Measurements from ENCODE around the gene ZFP36L1. TPM values are rescaled to one million over a fixed set of nuclear protein-coding genes. Genes with fewer than 3 reads are reported as not detected.

The ZFP36L1 gene
- total RNA-seq, 1 donor from 2014 or later, result 144 TPM

GRCh38 chr14:68793734-68794129 is 865 bp upstream of the ZFP36L1 start:
- H3K4me3 ChIP-seq (ENCODE audit: low read depth, low read length), result peak overlapping the region; percentile 71

GRCh38 chr14:68792678-68792978 is 239 bp downstream of the ZFP36L1 start:
- DNase-seq (ENCODE audit: low read depth), result no peak
- Histone ChIP-seq H3K36me3 (ENCODE audit: control insufficient read depth, insufficient read depth, low read length) (peaks cover 14% of the 10 kb centered on the region), H3K4me3 (ENCODE audit: low read depth, low read length) (peak overlapping the region; percentile 71), H3K27me3 (ENCODE audit: control insufficient read depth, insufficient read depth, low read length) (no peaks in the 10 kb centered on the region)
- TF ChIP-seq CTCF (IDR thresholded peaks at IDR 0.05; ENCODE audit: insufficient read depth, low read length, poor library complexity, severe bottlenecking), result no peak

More at GRCh38 chr14:68793734-68794129, 865 bp upstream of the ZFP36L1 start:
- TF ChIP-seq CTCF (IDR thresholded peaks at IDR 0.05; ENCODE audit: insufficient read depth, low read length, poor library complexity, severe bottlenecking), result no peak
- DNase-seq (ENCODE audit: low read depth), result no peak
- Histone ChIP-seq H3K27me3 (ENCODE audit: control insufficient read depth, insufficient read depth, low read length) (no peaks in the 10 kb centered on the region), H3K36me3 (ENCODE audit: control insufficient read depth, insufficient read depth, low read length) (peaks cover 14% of the 10 kb centered on the region)

GRCh38 chr14:68791902-68792677 is 777 bp downstream of the ZFP36L1 start:
- no peak for DNase-seq (ENCODE audit: low read depth)
- peak overlapping the region; percentile 71 for H3K4me3 ChIP-seq (ENCODE audit: low read depth, low read length)

GRCh38 chr14:68791078-68791901 is 1.6 kb downstream of the ZFP36L1 start:
- Histone ChIP-seq H3K4me3 (ENCODE audit: low read depth, low read length) (peak overlapping the region; percentile 71), H3K27me3 (ENCODE audit: control insufficient read depth, insufficient read depth, low read length) (no peaks in the 10 kb centered on the region), H3K36me3 (ENCODE audit: control insufficient read depth, insufficient read depth, low read length) (peaks cover 16% of the 10 kb centered on the region)
- DNase-seq (ENCODE audit: low read depth), result no peak
- TF ChIP-seq CTCF (IDR thresholded peaks at IDR 0.05; ENCODE audit: insufficient read depth, low read length, poor library complexity, severe bottlenecking), result no peak

More at GRCh38 chr14:68791902-68792677, 777 bp downstream of the ZFP36L1 start:
- no peak for TF ChIP-seq CTCF (IDR thresholded peaks at IDR 0.05; ENCODE audit: insufficient read depth, low read length, poor library complexity, severe bottlenecking)
- H3K27me3 ChIP-seq (ENCODE audit: control insufficient read depth, insufficient read depth, low read length), result no peaks in the 10 kb centered on the region
- peaks cover 15% of the 10 kb centered on the region for H3K36me3 ChIP-seq (ENCODE audit: control insufficient read depth, insufficient read depth, low read length)

GRCh38 chr14:68790644-68791077 is 2.2 kb downstream of the ZFP36L1 start:
- no peak for DNase-seq (ENCODE audit: low read depth)
- Histone ChIP-seq H3K4me3 (ENCODE audit: low read depth, low read length) (peak overlapping the region; percentile 71), H3K27me3 (ENCODE audit: control insufficient read depth, insufficient read depth, low read length) (no peaks in the 10 kb centered on the region), H3K36me3 (ENCODE audit: control insufficient read depth, insufficient read depth, low read length) (peaks cover 16% of the 10 kb centered on the region)
- TF ChIP-seq CTCF (IDR thresholded peaks at IDR 0.05; ENCODE audit: insufficient read depth, low read length, poor library complexity, severe bottlenecking), result no peak
